WTC11 (cell line): ENCODE data around the gene TNNI3K. TPM values are rescaled to one million over a fixed set of nuclear protein-coding genes. Genes with fewer than 3 reads are reported as not detected.

Experiments
- ATAC-seq: fragments of 200-7000 bp; cut with Tn5 transposase; 2 replicates; pipeline ENCODE4 v1.10.0; 2021; ENCODE audit warnings: mild to moderate bottlenecking, moderate library complexity
- CTCF ChIA-PET: fragments of 300-600 bp; sonication (Branson Sonifier 250); formaldehyde crosslinking; loops from one replicate; lab custom pipeline; 2021; ENCODE audit warnings: antibody characterized with exemption; lab: Charles Lee
- POLR2A ChIA-PET: fragments of 350-600 bp; sonication (Branson Sonifier 250); formaldehyde crosslinking; loops from one replicate; lab custom pipeline; 2021; ENCODE audit warnings: antibody characterized with exemption; lab: Charles Lee
- DNase-seq: peaks from one replicate; pipeline ENCODE4 v3.0.0; 2021; ENCODE audit warnings: low spot score
- H3K27ac Mint-ChIP-seq: 2 replicates; pipeline ENCODE4 v1.8.0; 2021; ENCODE audit warnings: mixed read lengths
- H3K27me3 Mint-ChIP-seq: 2 replicates; pipeline ENCODE4 v1.8.0; 2021; ENCODE audit warnings: low read depth, mild to moderate bottlenecking, moderate library complexity, mixed read lengths
- H3K36me3 Mint-ChIP-seq: 2 replicates; pipeline ENCODE4 v1.8.0; 2021; ENCODE audit warnings: mixed read lengths
- H3K4me1 Mint-ChIP-seq: 2 replicates; pipeline ENCODE4 v1.8.0; 2022; ENCODE audit warnings: mixed read lengths
- H3K4me3 Mint-ChIP-seq: 2 replicates; pipeline ENCODE4 v1.8.0; 2021; ENCODE audit warnings: mild to moderate bottlenecking, moderate library complexity, mixed read lengths
- H3K9me3 Mint-ChIP-seq: 2 replicates; pipeline ENCODE4 v1.8.0; 2021; ENCODE audit warnings: mixed read lengths
- CREB1 ChIP-seq: sonication (generic); formaldehyde crosslinking; IDR thresholded peaks from 2 replicates; pipeline ENCODE4 v1.8.0; 2023; ENCODE audit warnings: mild to moderate bottlenecking, missing genetic modification reagents
- ETV6 ChIP-seq: sonication (generic); formaldehyde crosslinking; IDR thresholded peaks from 2 replicates; pipeline ENCODE4 v1.8.1; 2022; ENCODE audit warnings: mild to moderate bottlenecking, missing genetic modification reagents
- FOXJ3 ChIP-seq: sonication (generic); formaldehyde crosslinking; IDR thresholded peaks from 2 replicates; pipeline ENCODE4 v1.9.0; 2021; ENCODE audit warnings: missing genetic modification reagents, mild to moderate bottlenecking, borderline replicate concordance
- GABPB1 ChIP-seq: sonication (generic); formaldehyde crosslinking; IDR thresholded peaks from 2 replicates; pipeline ENCODE4 v1.8.1; 2023; ENCODE audit warnings: mild to moderate bottlenecking, missing genetic modification reagents
- IRF2 ChIP-seq: sonication (generic); formaldehyde crosslinking; IDR thresholded peaks from 2 replicates; pipeline ENCODE4 v1.8.0; 2022; ENCODE audit warnings: low read depth, missing genetic modification reagents, borderline replicate concordance
- JAZF1 ChIP-seq: fragments of 250-450 bp; sonication (Bioruptor Pico); IDR thresholded peaks from 2 replicates; pipeline ENCODE4 v1.9.0; 2021; ENCODE audit warnings: moderate library complexity, mild to moderate bottlenecking, inconsistent platforms
- NFE2L1 ChIP-seq: sonication (generic); formaldehyde crosslinking; IDR thresholded peaks from 2 replicates; pipeline ENCODE4 v1.8.1; 2023; ENCODE audit warnings: missing genetic modification reagents
- NFYB ChIP-seq: sonication (generic); formaldehyde crosslinking; conservative IDR thresholded peaks from 2 replicates; pipeline ENCODE4 v1.8.0; 2022; ENCODE audit warnings: low read depth, missing genetic modification reagents
- NR3C1 ChIP-seq: sonication (generic); formaldehyde crosslinking; conservative IDR thresholded peaks from 2 replicates; pipeline ENCODE4 v1.8.1; 2023; ENCODE audit warnings: low read depth, mild to moderate bottlenecking, missing genetic modification reagents
- SP1 ChIP-seq: sonication (generic); formaldehyde crosslinking; conservative IDR thresholded peaks from 2 replicates; pipeline ENCODE4 v1.8.1; 2022; ENCODE audit warnings: missing genetic modification reagents
- TP53 ChIP-seq: sonication (generic); formaldehyde crosslinking; IDR thresholded peaks from 2 replicates; pipeline ENCODE4 v1.8.1; 2023; ENCODE audit warnings: mild to moderate bottlenecking, missing genetic modification reagents
- ZNF121 ChIP-seq: sonication (generic); formaldehyde crosslinking; IDR thresholded peaks from 2 replicates; pipeline ENCODE4 v1.8.0; 2023; ENCODE audit warnings: missing genetic modification reagents
- ZNF138 ChIP-seq: sonication (generic); formaldehyde crosslinking; conservative IDR thresholded peaks from 2 replicates; pipeline ENCODE4 v1.8.1; 2022; ENCODE audit warnings: mild to moderate bottlenecking, moderate library complexity, missing genetic modification reagents
- ZNF416 ChIP-seq: fragments of 250-450 bp; sonication (Bioruptor Pico); IDR thresholded peaks from 2 replicates; pipeline ENCODE4 v1.9.0; 2021; ENCODE audit warnings: mild to moderate bottlenecking, inconsistent platforms
- ZNF423 ChIP-seq: fragments of 250-450 bp; sonication (Bioruptor Pico); IDR thresholded peaks from 2 replicates; pipeline ENCODE4 v2.1.2; 2022; ENCODE audit warnings: mild to moderate bottlenecking, moderate library complexity
- total RNA-seq: library from RNA; stranded (reverse); gene quantifications from 3 replicates; pipeline ENCODE4 v1.2.3, GENCODE V29; 2021
- TF ChIP-seq, protein P1 (sequence below): sonication (generic); formaldehyde crosslinking; IDR thresholded peaks from 2 replicates; pipeline ENCODE4 v1.8.0; 2022; ENCODE audit warnings: mild to moderate bottlenecking, missing genetic modification reagents
- TF ChIP-seq, protein P2 (sequence below): fragments of 250-450 bp; sonication (Bioruptor Pico); IDR thresholded peaks from 2 replicates; pipeline ENCODE4 v1.8.0; 2021; ENCODE audit warnings: mild to moderate bottlenecking
- TF ChIP-seq, protein P3 (sequence below): fragments of 250-450 bp; sonication (Bioruptor Pico); IDR thresholded peaks from 2 replicates; pipeline ENCODE4 v1.9.0; 2021; ENCODE audit warnings: moderate library complexity, mild to moderate bottlenecking, inconsistent platforms, borderline replicate concordance
- TF ChIP-seq, protein P4 (sequence below): sonication (generic); formaldehyde crosslinking; conservative IDR thresholded peaks from 2 replicates; pipeline ENCODE4 v1.8.1; 2023; ENCODE audit warnings: mild to moderate bottlenecking, low read depth, missing genetic modification reagents, moderate library complexity
- TF ChIP-seq, protein P5 (sequence below): sonication (generic); formaldehyde crosslinking; IDR thresholded peaks from 2 replicates; pipeline ENCODE4 v1.8.1; 2022; ENCODE audit warnings: mild to moderate bottlenecking, missing genetic modification reagents, moderate library complexity, borderline replicate concordance
- TF ChIP-seq, protein P6 (sequence below): sonication (generic); formaldehyde crosslinking; IDR thresholded peaks from 2 replicates; pipeline ENCODE4 v1.8.0; 2022; ENCODE audit warnings: mild to moderate bottlenecking, missing genetic modification reagents
- TF ChIP-seq, protein P7 (sequence below): sonication (generic); formaldehyde crosslinking; IDR thresholded peaks from 2 replicates; pipeline ENCODE4 v1.8.1; 2023; ENCODE audit warnings: mild to moderate bottlenecking, missing genetic modification reagents, moderate library complexity
- TF ChIP-seq, protein P8 (sequence below): sonication (generic); formaldehyde crosslinking; IDR thresholded peaks from 2 replicates; pipeline ENCODE4 v1.8.1; 2023; ENCODE audit warnings: mild to moderate bottlenecking, missing genetic modification reagents, moderate library complexity

The TNNI3K gene
- total RNA-seq, 1 experiment from 2014 or later, result 0.07 TPM

DNA sequence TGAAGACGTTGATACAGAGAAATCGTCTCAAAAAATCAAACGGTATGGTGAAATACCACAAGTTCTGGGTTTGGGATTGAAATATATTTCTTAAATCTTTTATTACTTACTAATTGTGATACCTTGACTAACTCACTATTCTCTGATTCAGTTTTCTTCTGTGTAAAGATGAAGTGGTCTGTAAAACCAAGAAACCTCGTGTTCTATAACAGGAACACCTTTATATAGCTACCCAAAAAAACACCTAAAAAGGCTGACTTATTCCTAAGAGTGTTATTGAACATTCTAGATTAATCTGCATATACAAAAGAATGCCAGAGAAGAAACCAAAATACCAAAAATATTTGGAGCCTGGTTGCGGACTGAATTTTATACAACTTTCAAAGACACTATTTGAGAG lies 37.9 kb upstream of the TNNI3K start:
- ChIA-PET POLR2A (no interaction called here), CTCF (no interaction called here)
- H3K27me3 Mint-ChIP-seq, result peaks cover 4% of the 10 kb centered on the region
- DNase-seq, result no peak
- no peaks in the 10 kb centered on the region for H3K36me3 Mint-ChIP-seq
- no peaks in the 10 kb centered on the region for H3K9me3 Mint-ChIP-seq
- H3K27ac Mint-ChIP-seq, result no peak overlapping the region
- peak overlapping the region; percentile 85 for H3K4me3 Mint-ChIP-seq
- H3K4me1 Mint-ChIP-seq, result peaks cover 8% of the 10 kb centered on the region
- TF ChIP-seq NFYB (CRISPR knock-in tag), result no peak
- no peak for TF ChIP-seq NFE2L1 (CRISPR knock-in tag)
- no peak for ATAC-seq

DNA sequence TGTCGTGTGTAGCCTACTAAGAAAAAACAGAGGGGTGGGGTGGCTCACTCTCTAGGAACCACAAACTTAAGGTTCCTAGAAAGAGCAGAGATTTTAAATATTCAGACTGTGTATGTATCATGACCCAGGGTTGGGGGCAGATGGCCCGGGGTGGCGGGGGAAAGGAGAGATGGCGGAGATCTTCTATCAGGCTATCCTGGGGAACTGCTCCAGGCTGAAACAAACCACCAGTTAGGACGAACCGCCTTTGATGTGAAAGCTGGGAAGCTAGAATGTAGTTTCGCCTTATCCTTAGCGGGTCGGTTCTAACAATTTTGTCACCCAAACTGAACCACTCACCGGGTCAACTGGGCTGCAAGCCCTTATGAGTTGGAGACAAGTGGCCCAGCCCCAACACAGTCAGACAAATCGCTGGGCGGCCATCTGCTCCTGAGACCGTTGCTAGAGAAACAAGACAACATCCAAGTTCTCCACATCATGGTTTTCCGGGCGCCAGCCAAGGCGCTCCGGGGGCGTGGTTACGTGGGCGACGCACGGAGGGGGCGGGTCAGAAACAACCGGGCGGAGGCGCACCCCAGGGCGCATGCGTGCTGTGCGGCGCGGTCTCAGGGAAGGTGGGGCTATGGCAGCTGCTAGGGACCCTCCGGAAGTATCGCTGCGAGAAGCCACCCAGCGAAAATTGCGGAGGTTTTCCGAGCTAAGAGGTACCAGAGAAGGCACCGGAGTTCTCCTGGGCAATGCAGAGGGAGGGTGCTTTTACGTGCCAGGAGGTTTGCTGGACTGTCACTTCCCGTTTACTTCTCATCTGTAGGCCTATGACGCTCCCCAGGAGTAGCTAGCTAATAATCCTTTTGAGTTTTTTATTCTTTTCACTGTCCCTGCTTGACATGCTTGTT lies 37.3 kb upstream of the TNNI3K start, which contains the start of the genes FPGT and LRRIQ3:
TSS of gene FPGT (plus strand) at position 586 of the 896 bp plus-strand sequence. CDS start at position 623, 37 bp downstream.
TSS of gene LRRIQ3 (minus strand) at position 520 of the 896 bp plus-strand sequence. CDS start 14,492 bp downstream, outside the sequence.
- Mint-ChIP-seq H3K4me1 (peaks cover 8% of the 10 kb centered on the region), H3K9me3 (no peaks in the 10 kb centered on the region), H3K27ac (no peak within 1 kb of the TSS), H3K36me3 (no peaks in the 10 kb centered on the region), H3K27me3 (peaks cover 4% of the 10 kb centered on the region), H3K4me3 (peak within 1 kb of the TSS; percentile 85)
- ChIA-PET POLR2A (no interaction called here), CTCF (no interaction called here)
- TF ChIP-seq ZNF121 (no peak), NFE2L1 (CRISPR knock-in tag) (no peak), ZNF138 (CRISPR knock-in tag) (no peak), ZNF423 (CRISPR knock-in tag) (no peak; the same call in 1 of the 2 replicates), SP1 (peak; percentile 80), TP53 (no peak), CREB1 (CRISPR knock-in tag) (no peak), GABPB1 (CRISPR knock-in tag) (peak; percentile 43; the same call in 1 of the 2 replicates), ETV6 (peak; percentile 57; the same call in 1 of the 2 replicates), JAZF1 (CRISPR knock-in tag) (no peak)
- TF ChIP-seq, protein P1, sequence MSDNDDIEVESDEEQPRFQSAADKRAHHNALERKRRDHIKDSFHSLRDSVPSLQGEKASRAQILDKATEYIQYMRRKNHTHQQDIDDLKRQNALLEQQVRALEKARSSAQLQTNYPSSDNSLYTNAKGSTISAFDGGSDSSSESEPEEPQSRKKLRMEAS (CRISPR knock-in tag), result 0 out of 2 replicates have a peak, but pooled peaks have one; percentile 17
- TF ChIP-seq, protein P2, sequence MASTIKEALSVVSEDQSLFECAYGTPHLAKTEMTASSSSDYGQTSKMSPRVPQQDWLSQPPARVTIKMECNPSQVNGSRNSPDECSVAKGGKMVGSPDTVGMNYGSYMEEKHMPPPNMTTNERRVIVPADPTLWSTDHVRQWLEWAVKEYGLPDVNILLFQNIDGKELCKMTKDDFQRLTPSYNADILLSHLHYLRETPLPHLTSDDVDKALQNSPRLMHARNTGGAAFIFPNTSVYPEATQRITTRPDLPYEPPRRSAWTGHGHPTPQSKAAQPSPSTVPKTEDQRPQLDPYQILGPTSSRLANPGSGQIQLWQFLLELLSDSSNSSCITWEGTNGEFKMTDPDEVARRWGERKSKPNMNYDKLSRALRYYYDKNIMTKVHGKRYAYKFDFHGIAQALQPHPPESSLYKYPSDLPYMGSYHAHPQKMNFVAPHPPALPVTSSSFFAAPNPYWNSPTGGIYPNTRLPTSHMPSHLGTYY, result no peak
- peak; percentile 93 for DNase-seq
- peak; percentile 99 for ATAC-seq

DNA sequence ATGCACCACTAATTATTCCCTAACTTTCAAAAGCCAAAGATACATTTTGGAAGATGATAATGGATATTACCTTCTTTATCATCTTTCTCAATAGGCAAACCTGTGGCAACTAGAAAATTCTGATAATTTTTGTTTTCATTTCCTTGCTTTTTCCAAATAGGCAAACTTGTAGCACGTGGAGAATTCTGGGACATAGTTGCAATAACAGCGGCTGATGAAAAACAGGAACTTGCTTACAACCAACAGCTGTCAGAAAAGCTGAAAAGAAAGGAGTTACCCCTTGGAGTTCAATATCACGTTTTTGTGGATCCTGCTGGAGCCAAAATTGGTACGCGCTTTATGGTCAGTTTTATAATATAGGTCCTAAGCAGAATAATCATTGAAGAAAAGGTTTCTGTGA lies 35.7 kb upstream of the TNNI3K start:
- ATAC-seq, result no peak
- no peak overlapping the region for H3K4me3 Mint-ChIP-seq
- TF ChIP-seq, protein P3, sequence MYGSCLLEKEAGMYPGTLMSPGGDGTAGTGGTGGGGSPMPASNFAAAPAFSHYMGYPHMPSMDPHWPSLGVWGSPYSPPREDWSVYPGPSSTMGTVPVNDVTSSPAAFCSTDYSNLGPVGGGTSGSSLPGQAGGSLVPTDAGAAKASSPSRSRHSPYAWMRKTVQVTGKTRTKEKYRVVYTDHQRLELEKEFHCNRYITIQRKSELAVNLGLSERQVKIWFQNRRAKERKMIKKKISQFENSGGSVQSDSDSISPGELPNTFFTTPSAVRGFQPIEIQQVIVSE (CRISPR knock-in tag), result no peak
- TF ChIP-seq FOXJ3 (CRISPR knock-in tag), result no peak
- TF ChIP-seq, protein P4, sequence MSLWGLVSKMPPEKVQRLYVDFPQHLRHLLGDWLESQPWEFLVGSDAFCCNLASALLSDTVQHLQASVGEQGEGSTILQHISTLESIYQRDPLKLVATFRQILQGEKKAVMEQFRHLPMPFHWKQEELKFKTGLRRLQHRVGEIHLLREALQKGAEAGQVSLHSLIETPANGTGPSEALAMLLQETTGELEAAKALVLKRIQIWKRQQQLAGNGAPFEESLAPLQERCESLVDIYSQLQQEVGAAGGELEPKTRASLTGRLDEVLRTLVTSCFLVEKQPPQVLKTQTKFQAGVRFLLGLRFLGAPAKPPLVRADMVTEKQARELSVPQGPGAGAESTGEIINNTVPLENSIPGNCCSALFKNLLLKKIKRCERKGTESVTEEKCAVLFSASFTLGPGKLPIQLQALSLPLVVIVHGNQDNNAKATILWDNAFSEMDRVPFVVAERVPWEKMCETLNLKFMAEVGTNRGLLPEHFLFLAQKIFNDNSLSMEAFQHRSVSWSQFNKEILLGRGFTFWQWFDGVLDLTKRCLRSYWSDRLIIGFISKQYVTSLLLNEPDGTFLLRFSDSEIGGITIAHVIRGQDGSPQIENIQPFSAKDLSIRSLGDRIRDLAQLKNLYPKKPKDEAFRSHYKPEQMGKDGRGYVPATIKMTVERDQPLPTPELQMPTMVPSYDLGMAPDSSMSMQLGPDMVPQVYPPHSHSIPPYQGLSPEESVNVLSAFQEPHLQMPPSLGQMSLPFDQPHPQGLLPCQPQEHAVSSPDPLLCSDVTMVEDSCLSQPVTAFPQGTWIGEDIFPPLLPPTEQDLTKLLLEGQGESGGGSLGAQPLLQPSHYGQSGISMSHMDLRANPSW (CRISPR knock-in tag), result no peak
- TF ChIP-seq, protein P5, sequence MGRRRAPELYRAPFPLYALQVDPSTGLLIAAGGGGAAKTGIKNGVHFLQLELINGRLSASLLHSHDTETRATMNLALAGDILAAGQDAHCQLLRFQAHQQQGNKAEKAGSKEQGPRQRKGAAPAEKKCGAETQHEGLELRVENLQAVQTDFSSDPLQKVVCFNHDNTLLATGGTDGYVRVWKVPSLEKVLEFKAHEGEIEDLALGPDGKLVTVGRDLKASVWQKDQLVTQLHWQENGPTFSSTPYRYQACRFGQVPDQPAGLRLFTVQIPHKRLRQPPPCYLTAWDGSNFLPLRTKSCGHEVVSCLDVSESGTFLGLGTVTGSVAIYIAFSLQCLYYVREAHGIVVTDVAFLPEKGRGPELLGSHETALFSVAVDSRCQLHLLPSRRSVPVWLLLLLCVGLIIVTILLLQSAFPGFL (CRISPR knock-in tag), result no peak
- TF ChIP-seq, protein P6, sequence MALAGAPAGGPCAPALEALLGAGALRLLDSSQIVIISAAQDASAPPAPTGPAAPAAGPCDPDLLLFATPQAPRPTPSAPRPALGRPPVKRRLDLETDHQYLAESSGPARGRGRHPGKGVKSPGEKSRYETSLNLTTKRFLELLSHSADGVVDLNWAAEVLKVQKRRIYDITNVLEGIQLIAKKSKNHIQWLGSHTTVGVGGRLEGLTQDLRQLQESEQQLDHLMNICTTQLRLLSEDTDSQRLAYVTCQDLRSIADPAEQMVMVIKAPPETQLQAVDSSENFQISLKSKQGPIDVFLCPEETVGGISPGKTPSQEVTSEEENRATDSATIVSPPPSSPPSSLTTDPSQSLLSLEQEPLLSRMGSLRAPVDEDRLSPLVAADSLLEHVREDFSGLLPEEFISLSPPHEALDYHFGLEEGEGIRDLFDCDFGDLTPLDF (CRISPR knock-in tag), result no peak
- no peak for TF ChIP-seq ZNF416 (CRISPR knock-in tag)
- TF ChIP-seq, protein P7, sequence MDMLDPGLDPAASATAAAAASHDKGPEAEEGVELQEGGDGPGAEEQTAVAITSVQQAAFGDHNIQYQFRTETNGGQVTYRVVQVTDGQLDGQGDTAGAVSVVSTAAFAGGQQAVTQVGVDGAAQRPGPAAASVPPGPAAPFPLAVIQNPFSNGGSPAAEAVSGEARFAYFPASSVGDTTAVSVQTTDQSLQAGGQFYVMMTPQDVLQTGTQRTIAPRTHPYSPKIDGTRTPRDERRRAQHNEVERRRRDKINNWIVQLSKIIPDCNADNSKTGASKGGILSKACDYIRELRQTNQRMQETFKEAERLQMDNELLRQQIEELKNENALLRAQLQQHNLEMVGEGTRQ, result no peak
- TF ChIP-seq IRF2, result no peak
- TF ChIP-seq NR3C1 (CRISPR knock-in tag), result no peak
- TF ChIP-seq, protein P8, sequence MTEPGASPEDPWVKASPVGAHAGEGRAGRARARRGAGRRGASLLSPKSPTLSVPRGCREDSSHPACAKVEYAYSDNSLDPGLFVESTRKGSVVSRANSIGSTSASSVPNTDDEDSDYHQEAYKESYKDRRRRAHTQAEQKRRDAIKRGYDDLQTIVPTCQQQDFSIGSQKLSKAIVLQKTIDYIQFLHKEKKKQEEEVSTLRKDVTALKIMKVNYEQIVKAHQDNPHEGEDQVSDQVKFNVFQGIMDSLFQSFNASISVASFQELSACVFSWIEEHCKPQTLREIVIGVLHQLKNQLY (CRISPR knock-in tag), result no peak

More for the DNA sequence above, 35.7 kb upstream of the TNNI3K start:
- peaks cover 8% of the 10 kb centered on the region for H3K4me1 Mint-ChIP-seq
- CTCF ChIA-PET, result no interaction called here
- no peaks in the 10 kb centered on the region for H3K36me3 Mint-ChIP-seq
- no peak for DNase-seq
- H3K9me3 Mint-ChIP-seq, result no peaks in the 10 kb centered on the region
- no peak overlapping the region for H3K27ac Mint-ChIP-seq
- POLR2A ChIA-PET, result no interaction called here
- H3K27me3 Mint-ChIP-seq, result peaks cover 4% of the 10 kb centered on the region
